SH-SY5Y (cell line): ENCODE data around the gene AUP1.

Experiments used
- GATA2 ChIP-seq: IDR thresholded peaks from 2 replicates; pipeline ENCODE4 v1.6.1; 2011; ENCODE audit warnings: mild to moderate bottlenecking, low read depth, low read length
- GATA3 ChIP-seq: IDR thresholded peaks from 2 replicates; pipeline ENCODE4 v1.6.1; 2011; ENCODE audit warnings: low read depth, mild to moderate bottlenecking, low read length, moderate library complexity

AUP1 gene

DNA sequence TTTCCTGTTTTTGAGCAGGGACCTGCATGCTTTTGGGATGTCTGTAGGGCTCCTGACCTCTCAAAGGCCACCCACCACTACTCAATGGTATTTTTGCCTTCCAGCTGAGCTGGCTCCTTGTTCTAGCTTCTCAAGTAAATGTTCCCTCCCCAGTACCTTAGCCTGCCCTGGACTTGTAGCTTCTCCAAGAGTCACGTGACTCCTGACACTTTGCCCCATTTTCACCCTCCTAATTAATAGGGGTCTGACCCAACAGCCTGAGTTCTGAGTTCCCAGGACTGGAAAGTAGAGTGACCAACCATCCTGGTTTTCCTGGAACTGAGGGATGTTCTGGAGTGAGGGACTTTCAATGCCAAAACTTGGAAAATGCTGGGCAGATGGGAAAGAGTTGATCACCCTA, 34.1 kb downstream of the AUP1 start:
- TF ChIP-seq GATA2, result no peak
- no peak for TF ChIP-seq GATA3

GRCh38 chr2:74493546-74493945, 36.0 kb downstream of the AUP1 start:
- TF ChIP-seq GATA3 (no peak), GATA2 (no peak)

GRCh38 chr2:74491648-74492544, 37.6 kb downstream of the AUP1 start:
- TF ChIP-seq GATA3 (no peak), GATA2 (no peak)

GRCh38 chr2:74489906-74490305, 39.6 kb downstream of the AUP1 start:
- TF ChIP-seq GATA3 (no peak), GATA2 (no peak)

GRCh38 chr2:74488643-74489481, 40.6 kb downstream of the AUP1 start:
- TF ChIP-seq GATA3 (no peak), GATA2 (no peak)

GRCh38 chr2:74486141-74486540, 43.4 kb downstream of the AUP1 start:
- TF ChIP-seq GATA3 (no peak), GATA2 (no peak)

DNA sequence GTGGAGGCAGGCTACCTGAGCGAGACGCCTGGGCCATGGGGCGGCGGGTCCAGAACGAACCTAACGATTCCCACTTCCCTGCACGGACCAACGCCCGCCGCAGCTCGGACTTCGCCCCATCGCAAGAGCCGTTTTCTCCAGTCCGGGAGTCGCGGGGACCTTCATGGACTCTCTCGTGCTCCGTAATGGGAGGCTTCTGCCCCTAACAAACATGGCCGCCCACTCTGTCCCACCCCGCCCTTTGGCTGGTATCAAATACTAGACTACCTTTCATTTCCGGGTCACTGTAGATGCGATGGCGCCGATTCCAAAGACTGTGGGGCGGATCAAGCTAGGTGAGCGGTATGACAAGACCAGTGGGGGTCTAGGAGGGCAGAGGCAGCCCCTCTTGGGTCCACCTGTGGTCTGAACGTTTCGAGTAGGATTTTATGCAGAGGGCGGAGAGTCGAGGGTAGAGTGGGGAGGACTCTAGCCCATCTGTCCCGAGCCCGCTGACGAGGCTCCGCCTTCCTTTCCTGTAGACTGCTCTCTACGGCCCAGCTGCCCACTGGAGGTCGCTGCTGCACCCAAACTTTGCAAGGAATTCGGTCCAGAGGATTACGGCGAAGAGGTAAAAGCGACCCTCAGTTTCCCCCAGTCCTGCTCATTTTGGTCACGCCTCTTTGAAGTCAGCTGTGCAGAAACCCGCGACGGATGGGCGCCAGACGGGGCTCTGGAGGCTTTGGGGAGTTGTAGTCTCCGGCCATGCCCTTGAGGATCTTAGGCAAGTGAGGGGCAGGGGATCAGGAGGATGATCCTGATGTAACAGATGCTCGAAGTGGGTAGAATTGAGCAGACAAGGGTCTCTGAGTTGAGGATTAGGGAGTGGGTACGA, 46.5 kb downstream of the AUP1 start, which contains the start of the genes CCDC142 and TTC31:
TSS of gene CCDC142 (minus strand) at position 198 of the 874 bp plus-strand sequence. CDS start at position 37, 161 bp downstream.
TSS of gene TTC31 (plus strand) at position 281 of the 874 bp plus-strand sequence. CDS start at position 296, 15 bp downstream.
- 0 out of 2 replicates have a peak, but pooled peaks have one; percentile 30 for TF ChIP-seq GATA2
- no peak for TF ChIP-seq GATA3

DNA sequence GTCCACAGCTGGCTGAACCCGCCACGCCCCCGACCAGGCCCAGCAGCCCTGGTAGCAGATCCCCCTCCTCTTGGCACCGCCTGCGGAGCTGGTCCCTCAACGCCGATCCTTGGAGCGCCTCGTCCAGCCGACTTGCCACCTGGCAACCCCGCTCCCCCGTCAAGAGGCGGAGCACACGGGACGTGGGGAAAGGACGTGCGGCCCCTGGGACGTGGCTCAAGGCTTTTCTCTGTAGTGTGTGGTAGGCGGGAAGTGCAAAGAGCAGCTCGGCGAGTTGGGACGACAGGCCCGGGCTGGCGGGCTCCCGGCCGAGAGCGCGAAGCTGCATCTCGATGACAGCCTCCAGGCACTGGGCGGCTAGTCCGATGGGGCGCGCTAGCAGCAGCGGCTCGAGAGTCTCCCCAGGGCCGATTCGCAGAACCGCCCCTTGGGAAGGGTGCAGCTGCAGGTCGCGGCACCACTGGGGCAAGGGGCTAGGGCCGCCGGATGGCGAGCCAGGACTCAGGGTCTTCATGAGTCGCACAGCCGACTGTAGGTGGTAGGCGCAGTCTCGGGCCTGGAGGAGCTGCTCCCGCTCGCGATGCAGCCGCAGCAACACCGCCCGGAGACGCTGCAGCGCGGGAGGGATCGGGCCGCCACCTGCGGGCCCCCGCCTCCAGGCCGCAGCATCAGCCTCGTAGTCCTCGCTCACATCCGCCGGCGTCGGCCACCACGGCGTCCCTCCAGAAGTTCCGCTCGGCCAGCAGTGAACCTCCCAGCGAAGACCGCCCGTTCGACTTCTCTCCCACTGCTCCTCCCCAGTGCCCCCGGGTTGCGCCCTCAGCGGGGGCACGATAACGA, 47.3 kb downstream of the AUP1 start:
- TF ChIP-seq GATA2, result no peak
- TF ChIP-seq GATA3, result no peak

DNA sequence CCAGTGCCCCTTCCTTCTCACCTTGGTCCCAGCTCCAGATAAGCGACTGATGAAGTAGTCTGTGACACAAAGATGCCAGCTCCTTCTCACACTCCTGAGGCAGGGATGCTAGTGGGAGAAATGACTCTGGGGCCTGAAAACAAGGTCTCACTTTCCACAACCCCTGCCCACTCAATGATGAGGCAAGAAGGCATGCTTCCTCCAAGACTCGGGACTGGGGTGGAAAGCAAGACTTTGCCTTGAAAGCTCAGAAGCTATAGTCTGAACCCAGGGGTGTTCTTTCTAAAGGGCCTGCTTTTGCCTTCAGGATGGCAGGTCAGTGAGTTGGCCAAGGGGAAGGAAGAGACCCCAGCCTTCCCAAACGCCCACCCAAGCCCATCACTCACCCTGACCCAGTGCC, 48.1 kb downstream of the AUP1 start:
- TF ChIP-seq GATA3, result no peak
- TF ChIP-seq GATA2, result no peak
